ENCODE measurements around the gene SPR.

- TF ChIP-seq POLR2A (IDR thresholded peaks at IDR 0.05; ENCODE audit: low read depth) (no peak), CTCF (IDR thresholded peaks at IDR 0.05) (no peak)
These were observed 44.2 kb downstream of the SPR start for GRCh38 chr2:72931280-72931910.

Measured in esophagus muscularis mucosa (tissue), 3 donors.